ENCODE data around the gene WASL. TPM values are rescaled to one million over a fixed set of nuclear protein-coding genes. Genes with fewer than 3 reads are reported as not detected.

The WASL gene
- total RNA-seq, 4 donors from 2014 or later, result 29.3 to 40.0 (median 29.7) TPM

GRCh38 chr7:123662755-123663154 lies 86.0 kb downstream of the WASL start:
- TF ChIP-seq POLR2AphosphoS5 (IDR thresholded peaks at IDR 0.05) (no peak), CTCF (IDR thresholded peaks at IDR 0.05) (no peak), POLR2A (IDR thresholded peaks at IDR 0.05) (no peak), EP300 (IDR thresholded peaks at IDR 0.05) (no peak)
- Histone ChIP-seq H3K4me1 (no peaks in the 10 kb centered on the region), H3K4me3 (no peak overlapping the region), H3K9me3 (no peaks in the 10 kb centered on the region), H3K36me3 (no peaks in the 10 kb centered on the region), H3K27ac (no peak overlapping the region), H3K27me3 (no peaks in the 10 kb centered on the region)
- 60% methylated on average over 3 of the region's 3 CpGs for WGBS
- no peak for DNase-seq (ENCODE audit: low spot score in 2 of 2)

GRCh38 chr7:123662293-123662692 lies 86.5 kb downstream of the WASL start:
- no peak overlapping the region for H3K27ac ChIP-seq
- TF ChIP-seq CTCF (IDR thresholded peaks at IDR 0.05) (no peak), POLR2A (IDR thresholded peaks at IDR 0.05) (no peak), POLR2AphosphoS5 (IDR thresholded peaks at IDR 0.05) (no peak), EP300 (IDR thresholded peaks at IDR 0.05) (no peak)
- no peaks in the 10 kb centered on the region for H3K4me1 ChIP-seq
- H3K36me3 ChIP-seq, result no peaks in the 10 kb centered on the region
- H3K27me3 ChIP-seq, result no peaks in the 10 kb centered on the region
- WGBS, result 92% methylated on average over 13 of the region's 15 CpGs
- no peak overlapping the region for H3K4me3 ChIP-seq
- no peaks in the 10 kb centered on the region for H3K9me3 ChIP-seq
- no peak for DNase-seq (ENCODE audit: low spot score in 2 of 2)

- H3K36me3 ChIP-seq, result no peaks in the 10 kb centered on the region
- TF ChIP-seq POLR2A (IDR thresholded peaks at IDR 0.05) (no peak), EP300 (IDR thresholded peaks at IDR 0.05) (no peak), POLR2AphosphoS5 (IDR thresholded peaks at IDR 0.05) (no peak), CTCF (IDR thresholded peaks at IDR 0.05) (no peak)
- WGBS, result 68% methylated on average over 1 of the region's 1 CpG
- H3K4me1 ChIP-seq, result no peaks in the 10 kb centered on the region
- no peaks in the 10 kb centered on the region for H3K9me3 ChIP-seq
- no peak overlapping the region for H3K4me3 ChIP-seq
- no peak for DNase-seq (ENCODE audit: low spot score in 2 of 2)
- H3K27me3 ChIP-seq, result no peaks in the 10 kb centered on the region
- H3K27ac ChIP-seq, result no peak overlapping the region
These were observed 87.0 kb downstream of the WASL start for GRCh38 chr7:123661765-123662164.

- WGBS, result 75% methylated on average over 8 of the region's 8 CpGs
- Histone ChIP-seq H3K4me1 (no peaks in the 10 kb centered on the region), H3K27me3 (no peaks in the 10 kb centered on the region), H3K9me3 (no peaks in the 10 kb centered on the region), H3K4me3 (no peak overlapping the region), H3K27ac (no peak overlapping the region), H3K36me3 (no peaks in the 10 kb centered on the region)
- no peak for DNase-seq (ENCODE audit: low spot score in 2 of 2)
- TF ChIP-seq EP300 (IDR thresholded peaks at IDR 0.05), result no peak
- no peak for TF ChIP-seq POLR2A (IDR thresholded peaks at IDR 0.05)
- TF ChIP-seq CTCF (IDR thresholded peaks at IDR 0.05), result no peak
- no peak for TF ChIP-seq POLR2AphosphoS5 (IDR thresholded peaks at IDR 0.05)
These were observed 88.1 kb downstream of the WASL start for GRCh38 chr7:123660514-123661354.

GRCh38 chr7:123658023-123658422 lies 90.8 kb downstream of the WASL start:
- Histone ChIP-seq H3K27ac (no peak overlapping the region), H3K4me3 (no peak overlapping the region), H3K27me3 (no peaks in the 10 kb centered on the region), H3K36me3 (no peaks in the 10 kb centered on the region), H3K9me3 (no peaks in the 10 kb centered on the region), H3K4me1 (no peaks in the 10 kb centered on the region)
- WGBS, result 93% methylated on average over 6 of the region's 6 CpGs
- no peak for DNase-seq (ENCODE audit: low spot score in 2 of 2)
- no peak for TF ChIP-seq POLR2AphosphoS5 (IDR thresholded peaks at IDR 0.05)
- no peak for TF ChIP-seq EP300 (IDR thresholded peaks at IDR 0.05)
- no peak for TF ChIP-seq POLR2A (IDR thresholded peaks at IDR 0.05)
- TF ChIP-seq CTCF (IDR thresholded peaks at IDR 0.05), result no peak
